ENCODE data around the gene DBN1. TPM values are rescaled to one million over a fixed set of nuclear protein-coding genes. Genes with fewer than 3 reads are reported as not detected.

DBN1 gene
- total and polyA plus RNA-seq, 5 donors from 2014 or later: 0.13 to 2.3 TPM; not detected in 3

- peaks cover 46% of the 10 kb centered on the region for H3K36me3 ChIP-seq (ENCODE audit: control insufficient read depth, insufficient read depth, low read length)
- peaks cover 0 to 43% (median 20%) of the 10 kb centered on the region in 4 donors for H3K4me1 Mint-ChIP-seq
Observed at GRCh38 chr5:177514541-177514940, 41.1 kb upstream of the DBN1 start.

GRCh38 chr5:177513500-177513899 is 40.1 kb upstream of the DBN1 start:
- Mint-ChIP-seq H3K27me3 (no peaks in the 10 kb centered on the region), H3K9me3 (peaks cover 0 to 2% (median 0%) of the 10 kb centered on the region in 7 donors), H3K27ac (peak overlapping the region in 1 of 3 donors; percentile 36), H3K4me1 (peaks cover 0 to 37% (median 19%) of the 10 kb centered on the region in 4 donors), H3K4me3 (peak overlapping the region; percentile 31 to 82 (median 54)), H3K36me3 (peaks cover 35% of the 10 kb centered on the region)
- Histone ChIP-seq H3K27me3 (ENCODE audit: control insufficient read depth, insufficient read depth, low read length) (no peaks in the 10 kb centered on the region), H3K4me3 (ENCODE audit: low read depth, low read length) (no peak overlapping the region), H3K36me3 (ENCODE audit: control insufficient read depth, insufficient read depth, low read length) (peaks cover 46% of the 10 kb centered on the region), H3K4me1 (ENCODE audit: control insufficient read depth, insufficient read depth, low read length, poor library complexity, severe bottlenecking) (peaks cover 18% of the 10 kb centered on the region), H3K27ac (ENCODE audit: insufficient read depth, low read length, poor library complexity, severe bottlenecking) (no peak overlapping the region), H3K9me3 (ENCODE audit: control insufficient read depth in 2 of 2, low read length in 2 of 2) (no peaks in the 10 kb centered on the region)
- ATAC-seq (ENCODE audit: low read depth in 2 of 2): no peak
- DNase-seq: no peak

More at GRCh38 chr5:177514541-177514940, 41.1 kb upstream of the DBN1 start:
- Mint-ChIP-seq H3K4me3 (peak overlapping the region in 2 of 4 donors; percentile 26 to 95), H3K27ac (no peak overlapping the region), H3K27me3 (no peaks in the 10 kb centered on the region), H3K36me3 (peaks cover 35% of the 10 kb centered on the region), H3K9me3 (peaks cover 0 to 2% (median 0%) of the 10 kb centered on the region in 7 donors)
- Histone ChIP-seq H3K9me3 (ENCODE audit: control insufficient read depth in 2 of 2, low read length in 2 of 2) (no peaks in the 10 kb centered on the region), H3K4me1 (ENCODE audit: control insufficient read depth, insufficient read depth, low read length, poor library complexity, severe bottlenecking) (peaks cover 25% of the 10 kb centered on the region), H3K27me3 (ENCODE audit: control insufficient read depth, insufficient read depth, low read length) (no peaks in the 10 kb centered on the region), H3K4me3 (ENCODE audit: low read depth, low read length) (no peak overlapping the region), H3K27ac (ENCODE audit: insufficient read depth, low read length, poor library complexity, severe bottlenecking) (no peak overlapping the region)
- no peak for DNase-seq
- no peak for ATAC-seq (ENCODE audit: low read depth in 2 of 2)

DNA sequence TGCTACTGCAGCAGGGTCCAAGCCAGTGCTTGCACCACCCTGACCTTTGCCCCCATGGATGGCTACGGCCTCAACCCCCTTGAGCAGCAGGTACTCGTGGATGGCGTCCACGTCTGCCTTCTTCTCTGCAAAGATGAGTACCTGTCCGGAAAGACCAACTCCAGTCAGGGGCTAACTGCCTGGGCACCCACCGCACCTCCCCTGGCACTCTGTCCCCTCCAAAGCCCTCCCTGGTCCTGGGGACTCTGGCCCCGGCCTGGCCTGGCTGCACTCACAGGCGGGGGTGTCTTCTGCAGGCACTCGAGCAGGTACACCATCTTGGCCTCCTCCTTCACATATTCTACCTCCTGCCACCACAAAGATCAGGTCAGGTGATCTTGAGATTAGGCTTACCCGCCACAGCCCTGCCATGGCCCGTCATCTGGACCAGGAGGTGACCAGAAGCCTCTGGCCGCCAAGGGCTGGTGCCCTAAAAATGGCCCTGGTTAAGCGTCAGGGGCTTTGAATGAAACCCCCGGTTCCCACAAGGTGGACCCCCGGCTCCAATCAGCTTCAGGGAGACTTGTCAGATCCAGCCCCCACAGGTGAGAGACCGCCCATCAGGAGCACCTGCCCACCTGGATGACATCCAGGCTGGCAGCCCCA is 39.4 kb upstream of the DBN1 start:
- no peaks in the 10 kb centered on the region for H3K27me3 ChIP-seq (ENCODE audit: control insufficient read depth, insufficient read depth, low read length)
- peaks cover 35% of the 10 kb centered on the region for H3K36me3 Mint-ChIP-seq
- peaks cover 0 to 37% (median 19%) of the 10 kb centered on the region in 4 donors for H3K4me1 Mint-ChIP-seq
- no peak overlapping the region for H3K4me3 ChIP-seq (ENCODE audit: low read depth, low read length)
- H3K4me1 ChIP-seq (ENCODE audit: control insufficient read depth, insufficient read depth, low read length, poor library complexity, severe bottlenecking): peaks cover 18% of the 10 kb centered on the region
- DNase-seq (no peak), ATAC-seq (ENCODE audit: low read depth in 2 of 2) (no peak)
- H3K9me3 ChIP-seq (ENCODE audit: control insufficient read depth in 2 of 2, low read length in 2 of 2): no peaks in the 10 kb centered on the region
- H3K36me3 ChIP-seq (ENCODE audit: control insufficient read depth, insufficient read depth, low read length): peaks cover 46% of the 10 kb centered on the region
- peak overlapping the region in 2 of 4 donors; percentile 36 to 82 for H3K4me3 Mint-ChIP-seq
- peak overlapping the region in 1 of 3 donors; percentile 36 for H3K27ac Mint-ChIP-seq
- H3K27ac ChIP-seq (ENCODE audit: insufficient read depth, low read length, poor library complexity, severe bottlenecking): no peak overlapping the region
- H3K9me3 Mint-ChIP-seq: peaks cover 0 to 2% (median 0%) of the 10 kb centered on the region in 7 donors
- no peaks in the 10 kb centered on the region for H3K27me3 Mint-ChIP-seq

DNA sequence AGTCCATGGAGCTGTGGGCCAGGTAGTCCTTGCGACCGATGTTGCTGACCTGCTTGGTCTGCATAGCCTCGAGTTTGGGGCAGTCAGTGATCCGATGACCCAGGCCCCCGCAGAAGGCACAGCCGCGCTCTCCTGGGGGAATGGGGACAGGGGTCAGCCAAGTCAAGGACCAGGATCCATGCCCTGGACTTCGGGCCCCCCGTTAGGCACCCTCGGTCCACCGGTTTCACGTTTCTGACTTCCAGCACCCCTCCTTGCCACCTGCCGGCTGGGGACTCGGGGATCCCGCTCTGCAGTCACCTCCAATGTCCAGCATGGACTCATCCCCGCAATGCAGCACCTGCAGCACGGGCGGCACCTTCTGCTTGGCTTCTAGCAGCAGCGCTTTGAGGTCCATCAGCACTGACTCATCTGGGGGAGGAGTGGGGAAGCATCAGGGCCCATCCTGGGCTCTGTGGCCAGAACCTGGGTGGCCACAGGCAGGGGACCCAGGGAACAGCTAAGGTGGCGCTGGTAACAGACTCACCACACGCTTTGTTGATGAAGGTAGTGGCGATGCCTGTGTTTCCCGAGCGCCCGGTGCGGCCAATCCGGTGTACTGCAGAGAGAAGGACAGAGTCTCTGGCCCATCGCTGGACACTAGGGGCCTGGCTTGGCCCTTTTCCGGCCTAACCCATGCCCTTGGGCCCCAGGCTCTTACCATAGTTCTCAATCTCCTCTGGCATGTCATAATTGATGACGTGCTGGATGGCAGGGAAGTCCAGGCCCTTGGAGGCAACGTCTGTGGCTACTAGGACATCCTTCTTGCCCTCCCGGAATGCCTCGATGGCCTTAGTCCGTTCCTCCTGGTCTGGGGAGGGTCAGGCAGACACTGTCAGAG is 38.6 kb upstream of the DBN1 start:
- no peaks in the 10 kb centered on the region for H3K27me3 ChIP-seq (ENCODE audit: control insufficient read depth, insufficient read depth, low read length)
- peaks cover 0 to 34% (median 15%) of the 10 kb centered on the region in 4 donors for H3K4me1 Mint-ChIP-seq
- H3K27ac Mint-ChIP-seq: no peak overlapping the region
- ATAC-seq (ENCODE audit: low read depth in 2 of 2) (no peak), DNase-seq (no peak)
- H3K36me3 Mint-ChIP-seq: peaks cover 34% of the 10 kb centered on the region
- H3K36me3 ChIP-seq (ENCODE audit: control insufficient read depth, insufficient read depth, low read length): peaks cover 46% of the 10 kb centered on the region
- H3K27me3 Mint-ChIP-seq: no peaks in the 10 kb centered on the region
- no peaks in the 10 kb centered on the region for H3K9me3 ChIP-seq (ENCODE audit: control insufficient read depth in 2 of 2, low read length in 2 of 2)
- peaks cover 0 to 2% (median 0%) of the 10 kb centered on the region in 7 donors for H3K9me3 Mint-ChIP-seq
- H3K4me1 ChIP-seq (ENCODE audit: control insufficient read depth, insufficient read depth, low read length, poor library complexity, severe bottlenecking): peaks cover 15% of the 10 kb centered on the region
- H3K27ac ChIP-seq (ENCODE audit: insufficient read depth, low read length, poor library complexity, severe bottlenecking): no peak overlapping the region
- H3K4me3 Mint-ChIP-seq: peak overlapping the region in 1 of 4 donors; percentile 67
- no peak overlapping the region for H3K4me3 ChIP-seq (ENCODE audit: low read depth, low read length)

DNA sequence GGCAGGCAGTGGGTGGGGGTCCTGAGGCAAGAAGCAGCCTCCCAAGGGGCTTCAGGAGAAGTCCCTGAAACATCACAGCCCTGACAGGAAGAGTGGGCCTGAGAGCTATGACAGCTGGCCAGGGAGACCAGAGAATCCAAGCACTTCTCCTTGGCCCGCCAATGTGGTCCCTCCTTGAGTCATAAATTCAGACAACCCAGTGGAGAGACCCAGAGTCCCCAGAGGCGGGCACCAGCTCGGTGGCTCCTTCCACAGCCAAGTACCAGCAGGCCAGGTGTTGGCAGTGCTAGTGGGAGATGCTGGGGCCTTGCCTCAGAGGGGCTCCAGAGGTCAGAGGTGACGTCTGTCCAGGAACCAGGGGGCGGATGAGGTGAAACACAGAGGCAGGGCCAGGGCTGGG is 37.7 kb upstream of the DBN1 start:
- H3K36me3 ChIP-seq (ENCODE audit: control insufficient read depth, insufficient read depth, low read length): peaks cover 46% of the 10 kb centered on the region
- no peak overlapping the region for H3K27ac ChIP-seq (ENCODE audit: insufficient read depth, low read length, poor library complexity, severe bottlenecking)
- Mint-ChIP-seq H3K9me3 (no peaks in the 10 kb centered on the region), H3K27ac (peak overlapping the region in 1 of 3 donors; percentile 67), H3K36me3 (peaks cover 30% of the 10 kb centered on the region), H3K4me1 (peaks cover 0 to 27% (median 12%) of the 10 kb centered on the region in 4 donors), H3K27me3 (no peaks in the 10 kb centered on the region), H3K4me3 (peak overlapping the region in 2 of 4 donors; percentile 67 to 73)
- H3K4me1 ChIP-seq (ENCODE audit: control insufficient read depth, insufficient read depth, low read length, poor library complexity, severe bottlenecking): peaks cover 13% of the 10 kb centered on the region
- H3K27me3 ChIP-seq (ENCODE audit: control insufficient read depth, insufficient read depth, low read length): no peaks in the 10 kb centered on the region
- no peaks in the 10 kb centered on the region for H3K9me3 ChIP-seq (ENCODE audit: control insufficient read depth in 2 of 2, low read length in 2 of 2)
- H3K4me3 ChIP-seq (ENCODE audit: low read depth, low read length): no peak overlapping the region
- ATAC-seq (ENCODE audit: low read depth in 2 of 2): no peak
- DNase-seq: no peak

DNA sequence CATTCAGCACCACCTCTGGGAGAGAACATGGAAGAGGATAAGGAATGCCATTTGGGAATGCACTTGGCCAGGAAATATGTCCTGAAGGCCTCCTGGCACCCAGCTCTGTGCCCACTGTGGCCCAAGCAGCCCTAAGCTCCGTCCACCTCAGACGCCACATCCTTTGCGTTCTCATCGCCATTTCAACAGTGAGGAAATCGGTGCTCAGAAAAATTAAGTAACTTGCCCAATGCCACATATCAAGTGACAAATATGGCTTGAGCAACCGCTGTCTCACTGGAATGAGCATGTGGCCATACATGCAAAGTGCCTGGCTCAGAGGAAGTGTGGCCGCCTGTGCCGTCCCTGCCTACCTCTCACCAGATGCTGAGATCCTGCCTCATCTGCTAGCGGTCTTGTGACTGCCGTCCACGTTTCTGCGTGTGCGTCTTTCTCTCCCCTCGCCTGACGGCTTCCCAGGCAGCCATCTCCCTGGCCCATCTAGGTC is 37.2 kb upstream of the DBN1 start:
- Histone ChIP-seq H3K27me3 (ENCODE audit: control insufficient read depth, insufficient read depth, low read length) (no peaks in the 10 kb centered on the region), H3K4me1 (ENCODE audit: control insufficient read depth, insufficient read depth, low read length, poor library complexity, severe bottlenecking) (peaks cover 7% of the 10 kb centered on the region), H3K36me3 (ENCODE audit: control insufficient read depth, insufficient read depth, low read length) (peaks cover 46% of the 10 kb centered on the region), H3K4me3 (ENCODE audit: low read depth, low read length) (no peak overlapping the region), H3K9me3 (ENCODE audit: control insufficient read depth in 2 of 2, low read length in 2 of 2) (no peaks in the 10 kb centered on the region), H3K27ac (ENCODE audit: insufficient read depth, low read length, poor library complexity, severe bottlenecking) (no peak overlapping the region)
- H3K9me3 Mint-ChIP-seq: no peaks in the 10 kb centered on the region
- H3K27ac Mint-ChIP-seq: no peak overlapping the region
- no peaks in the 10 kb centered on the region for H3K27me3 Mint-ChIP-seq
- peaks cover 28% of the 10 kb centered on the region for H3K36me3 Mint-ChIP-seq
- no peak for DNase-seq
- peak in 1 of 2 donors; percentile 32 for ATAC-seq (ENCODE audit: low read depth in 2 of 2)
- H3K4me1 Mint-ChIP-seq: peaks cover 0 to 21% (median 9%) of the 10 kb centered on the region in 4 donors
- peak overlapping the region in 2 of 4 donors; percentile 39 to 67 for H3K4me3 Mint-ChIP-seq

- DNase-seq (no peak), ATAC-seq (ENCODE audit: low read depth in 2 of 2) (no peak)
- H3K4me1 ChIP-seq (ENCODE audit: control insufficient read depth, insufficient read depth, low read length, poor library complexity, severe bottlenecking): peaks cover 2% of the 10 kb centered on the region
- peaks cover 0 to 16% (median 4%) of the 10 kb centered on the region in 4 donors for H3K4me1 Mint-ChIP-seq
- peak overlapping the region in 1 of 3 donors; percentile 48 for H3K27ac Mint-ChIP-seq
- H3K27ac ChIP-seq (ENCODE audit: insufficient read depth, low read length, poor library complexity, severe bottlenecking): no peak overlapping the region
- peaks cover 22% of the 10 kb centered on the region for H3K36me3 Mint-ChIP-seq
- no peaks in the 10 kb centered on the region for H3K9me3 Mint-ChIP-seq
- no peaks in the 10 kb centered on the region for H3K9me3 ChIP-seq (ENCODE audit: control insufficient read depth in 2 of 2, low read length in 2 of 2)
- H3K36me3 ChIP-seq (ENCODE audit: control insufficient read depth, insufficient read depth, low read length): peaks cover 41% of the 10 kb centered on the region
- no peak overlapping the region for H3K4me3 Mint-ChIP-seq
- no peak overlapping the region for H3K4me3 ChIP-seq (ENCODE audit: low read depth, low read length)
- H3K27me3 ChIP-seq (ENCODE audit: control insufficient read depth, insufficient read depth, low read length): no peaks in the 10 kb centered on the region
- H3K27me3 Mint-ChIP-seq: no peaks in the 10 kb centered on the region
Observed at GRCh38 chr5:177509991-177510566, 36.6 kb upstream of the DBN1 start.

Measured in CD4-positive, CD25-positive, alpha-beta regulatory T cell (primary cell).